SK-N-SH (cell line): Measurements from ENCODE around the gene MBTPS1. TPM values are rescaled to one million over a fixed set of nuclear protein-coding genes. Genes with fewer than 3 reads are reported as not detected.

Experiments used
- CTCF ChIA-PET: fragments of 300-600, 350-600 bp; formaldehyde crosslinking; extraction: SDS; loops from one replicate; lab custom pipeline; 2021; lab: Yijun Ruan, JAX
- POLR2A ChIA-PET: fragments of 350-600 bp; sonication (Branson Sonifier 250); formaldehyde crosslinking; extraction: SDS; loops from one replicate; lab custom pipeline; 2020; ENCODE audit warnings: antibody characterized with exemption, inconsistent platforms; lab: Yijun Ruan, JAX
- DNase-seq: peaks from one replicate; pipeline ENCODE4 v3.0.0; 2012
- H2AFZ ChIP-seq: fragments of 200-600 bp; sonication (generic); 2 replicates; pipeline ENCODE4 v1.8.1; 2016; ENCODE audit warnings: antibody characterized with exemption, mild to moderate bottlenecking, low read depth
- H3F3A ChIP-seq: fragments of 200-600 bp; sonication (generic); replicated peaks from 2 replicates; pipeline ENCODE3; 2016; ENCODE audit warnings: antibody characterized with exemption, mild to moderate bottlenecking; ENCODE audit not compliant: insufficient read depth
- H3K27ac ChIP-seq, 2 experiments: fragments of 200-500 bp in 1 of 2; fragments of 200-600 bp in 1 of 2; sonication (Bioruptor generic) in 1 of 2; sonication (generic), shearing (Covaris generic) in 1 of 2; 2 replicates each; pipeline versions ENCODE4 v1.5.1 to v1.6.1; 2014 to 2016; ENCODE audit warnings: low read depth in 2 of 2, inconsistent platforms in 1 of 2, low read length in 1 of 2, mild to moderate bottlenecking in 1 of 2, mixed read lengths in 1 of 2
- H3K27me3 ChIP-seq: fragments of 200-600 bp; sonication (generic), shearing (Covaris generic); 2 replicates; pipeline ENCODE4 v1.6.1; 2016; ENCODE audit warnings: mixed run types; ENCODE audit not compliant: insufficient read depth
- H3K36me3 ChIP-seq, 2 experiments: fragments of 200-500 bp in 1 of 2; fragments of 200-600 bp in 1 of 2; sonication (Bioruptor generic) in 1 of 2; sonication (generic) in 1 of 2; replicated peaks in 1 of 2; 2 replicates each; pipeline versions ENCODE3 to v1.5.1; 2014 to 2016; ENCODE audit warnings: low read length in 1 of 2, mild to moderate bottlenecking in 1 of 2; ENCODE audit not compliant: insufficient read depth in 2 of 2, control insufficient read depth in 1 of 2
- H3K4me1 ChIP-seq, 2 experiments: fragments of 200-500 bp in 1 of 2; fragments of 200-600 bp in 1 of 2; sonication (Bioruptor generic) in 1 of 2; sonication (generic), shearing (Covaris generic) in 1 of 2; 2 replicates each; pipeline versions ENCODE4 v1.5.1 to v1.6.1; 2014 to 2016; ENCODE audit warnings: low read depth in 1 of 2, low read length in 1 of 2, mixed run types in 1 of 2; ENCODE audit not compliant: insufficient read depth in 2 of 2, control insufficient read depth in 1 of 2
- H3K4me2 ChIP-seq: fragments of 200-600 bp; sonication (generic), shearing (Covaris generic); 2 replicates; pipeline ENCODE4 v1.6.1; 2017; ENCODE audit warnings: mixed run types
- H3K4me3 ChIP-seq, 2 experiments: fragments of 200-500 bp in 1 of 2; fragments of 200-600 bp in 1 of 2; sonication (Bioruptor generic) in 1 of 2; sonication (generic), shearing (Covaris generic) in 1 of 2; 2 replicates each; pipeline versions ENCODE4 v1.5.1 to v1.8.1; 2014 to 2016; ENCODE audit warnings: low read depth in 2 of 2, inconsistent platforms in 1 of 2, low read length in 1 of 2, mild to moderate bottlenecking in 1 of 2, mixed read lengths in 1 of 2, moderate library complexity in 1 of 2
- H3K79me2 ChIP-seq: fragments of 200-600 bp; sonication (generic); 2 replicates; pipeline ENCODE4 v1.8.1; 2017; ENCODE audit warnings: mild to moderate bottlenecking; ENCODE audit not compliant: insufficient read depth
- H3K9ac ChIP-seq: fragments of 200-600 bp; sonication (generic); 2 replicates; pipeline ENCODE4 v1.6.1; 2017; ENCODE audit warnings: mixed run types
- H3K9me2 ChIP-seq: fragments of 200-600 bp; sonication (generic); 2 replicates; pipeline ENCODE4 v1.6.1; 2017; ENCODE audit warnings: mixed run types
- H3K9me3 ChIP-seq: fragments of 200-600 bp; sonication (generic); 2 replicates; pipeline ENCODE4 v1.6.1; 2017; ENCODE audit warnings: mixed run types, mild to moderate bottlenecking, moderate library complexity
- H4K20me1 ChIP-seq: fragments of 200-600 bp; sonication (generic); 2 replicates; pipeline ENCODE4 v1.6.1; 2017; ENCODE audit warnings: mild to moderate bottlenecking, mixed run types; ENCODE audit not compliant: insufficient read depth
- CTCF ChIP-seq: fragments of 200-600 bp; sonication (generic); IDR thresholded peaks from 2 replicates; pipeline ENCODE4 v1.6.1; 2017; ENCODE audit warnings: antibody characterized with exemption, mild to moderate bottlenecking, moderate library complexity
- EZH2phosphoT487 ChIP-seq: fragments of 200-600 bp; sonication (generic); IDR thresholded peaks from 2 replicates; pipeline ENCODE4 v1.6.1; 2017; ENCODE audit warnings: low read depth, mixed run types, mild to moderate bottlenecking, antibody characterized with exemption, moderate library complexity, borderline replicate concordance
- FOXM1 ChIP-seq: IDR thresholded peaks from 2 replicates; pipeline ENCODE4 v1.4.0; 2012; ENCODE audit warnings: low read depth, mild to moderate bottlenecking
- GABPA ChIP-seq: IDR thresholded peaks from 2 replicates; pipeline ENCODE4 v1.4.0; 2012; ENCODE audit warnings: low read depth, mild to moderate bottlenecking
- IRF3 ChIP-seq: fragments of 150-350 bp; IDR thresholded peaks from 2 replicates; pipeline ENCODE4 v1.6.1; 2016; ENCODE audit warnings: mild to moderate bottlenecking, low read depth, low read length
- JUND ChIP-seq: IDR thresholded peaks from 2 replicates; pipeline ENCODE4 v1.4.0; 2012
- MEF2A ChIP-seq: IDR thresholded peaks from 2 replicates; pipeline ENCODE4 v1.4.0; 2012; ENCODE audit warnings: low read depth, borderline replicate concordance
- NRF1 ChIP-seq: IDR thresholded peaks from 2 replicates; pipeline ENCODE4 v1.6.1; 2012; ENCODE audit warnings: low read depth, mild to moderate bottlenecking, low read length
- POLR2AphosphoS5 ChIP-seq: IDR thresholded peaks from 2 replicates; pipeline ENCODE4 v1.6.1; 2012; ENCODE audit warnings: low read depth, low read length
- REST ChIP-seq: IDR thresholded peaks from 2 replicates; pipeline ENCODE4 v1.6.1; 2012; ENCODE audit warnings: mild to moderate bottlenecking, low read depth, low read length, moderate library complexity
- RFX5 ChIP-seq: IDR thresholded peaks from 2 replicates; pipeline ENCODE4 v1.6.1; 2012; ENCODE audit warnings: mild to moderate bottlenecking, improper control_type of control experiment, low read length
- TAF1 ChIP-seq: IDR thresholded peaks from 2 replicates; pipeline ENCODE4 v1.6.1; 2012; ENCODE audit warnings: low read depth, mild to moderate bottlenecking, low read length, moderate library complexity, borderline replicate concordance
- TEAD4 ChIP-seq: IDR thresholded peaks from 2 replicates; pipeline ENCODE4 v1.4.0; 2012; ENCODE audit warnings: mild to moderate bottlenecking, borderline replicate concordance; ENCODE audit not compliant: insufficient read depth
- USF2 ChIP-seq: fragments of 150-350 bp; IDR thresholded peaks from 2 replicates; pipeline ENCODE4 v1.6.1; 2017; ENCODE audit warnings: antibody characterized with exemption, low read length, low read depth, borderline replicate concordance
- ZBTB33 ChIP-seq: IDR thresholded peaks from 2 replicates; pipeline ENCODE4 v1.4.0; 2012; ENCODE audit warnings: low read depth, borderline replicate concordance
- WGBS: methylation state at CpG from one replicate; pipeline ENCODE4 v1.1.6; 2017; ENCODE audit warnings: low lambda C conversion rate; 5-methylcytosine and 5-hydroxymethylcytosine counted together
- polyA plus RNA-seq, 3 experiments: library from polyadenylated mRNA; depleted of rRNA; stranded (reverse); fragments of >200 nt; gene quantifications; 2 replicates each; pipeline ENCODE4 v1.2.3, GENCODE V29; 2012

The MBTPS1 gene
- polyA plus RNA-seq, 1 of the 3 experiments (the other 2 are of a cell fraction): 84.9 TPM

GRCh38 chr16:84045001-84045817, 71.5 kb downstream of the MBTPS1 start:
- POLR2A ChIA-PET: no interaction called here
- DNase-seq: no peak
- Histone ChIP-seq H3K9me3 (no peaks in the 10 kb centered on the region), H3K27ac (no peak overlapping the region), H3K9ac (no peak overlapping the region), H3K36me3 (peaks cover 0 to 14% of the 10 kb centered on the region in 2 experiments), H3K9me2 (no peaks in the 10 kb centered on the region), H3F3A (no peaks in the 10 kb centered on the region), H3K4me2 (no peak overlapping the region), H3K4me3 (no peak overlapping the region), H2AFZ (no peak overlapping the region), H4K20me1 (no peaks in the 10 kb centered on the region), H3K4me1 (peaks cover 0 to 5% of the 10 kb centered on the region in 2 experiments; a peak in 1 of 4 replicates), H3K79me2 (no peaks in the 10 kb centered on the region), H3K27me3 (no peaks in the 10 kb centered on the region; the same call in 1 of the 2 replicates)
- TF ChIP-seq USF2 (no peak), CTCF (no peak), TEAD4 (no peak), RFX5 (no peak), IRF3 (no peak), NRF1 (no peak), ZBTB33 (no peak), EZH2phosphoT487 (no peak), GABPA (no peak), JUND (no peak), MEF2A (no peak), TAF1 (no peak), POLR2AphosphoS5 (no peak), FOXM1 (no peak), REST (no peak)
- CTCF ChIA-PET: interaction anchor here (0.8 to 6.0 kb wide), 8 partner anchors 10 to 118 kb away, joined by 3 to 57 read pairs (median 7); no protein-coding TSS in a partner anchor
- WGBS: 78% methylated on average over 23 of the region's 36 CpGs
